HG03469 (cell line): ENCODE results near the gene NEMF.
A peak's percentile ranks its signal among the peaks of the same experiment; 100 is the strongest.
"Not testable (repeated sequence)": the region's sequence is repeated elsewhere in the genome, so short reads cannot be mapped to it uniquely, and the experiment has no call there.

Experiments used
- ATAC-seq: cut with Tn5 transposase; IDR thresholded peaks from one replicate; pipeline ENCODE4 v1.9.1; 2021; ENCODE audit warnings: mild to moderate bottlenecking, moderate library complexity, moderate number of reproducible peaks; ENCODE audit not compliant: unreplicated experiment

NEMF gene, protein sequence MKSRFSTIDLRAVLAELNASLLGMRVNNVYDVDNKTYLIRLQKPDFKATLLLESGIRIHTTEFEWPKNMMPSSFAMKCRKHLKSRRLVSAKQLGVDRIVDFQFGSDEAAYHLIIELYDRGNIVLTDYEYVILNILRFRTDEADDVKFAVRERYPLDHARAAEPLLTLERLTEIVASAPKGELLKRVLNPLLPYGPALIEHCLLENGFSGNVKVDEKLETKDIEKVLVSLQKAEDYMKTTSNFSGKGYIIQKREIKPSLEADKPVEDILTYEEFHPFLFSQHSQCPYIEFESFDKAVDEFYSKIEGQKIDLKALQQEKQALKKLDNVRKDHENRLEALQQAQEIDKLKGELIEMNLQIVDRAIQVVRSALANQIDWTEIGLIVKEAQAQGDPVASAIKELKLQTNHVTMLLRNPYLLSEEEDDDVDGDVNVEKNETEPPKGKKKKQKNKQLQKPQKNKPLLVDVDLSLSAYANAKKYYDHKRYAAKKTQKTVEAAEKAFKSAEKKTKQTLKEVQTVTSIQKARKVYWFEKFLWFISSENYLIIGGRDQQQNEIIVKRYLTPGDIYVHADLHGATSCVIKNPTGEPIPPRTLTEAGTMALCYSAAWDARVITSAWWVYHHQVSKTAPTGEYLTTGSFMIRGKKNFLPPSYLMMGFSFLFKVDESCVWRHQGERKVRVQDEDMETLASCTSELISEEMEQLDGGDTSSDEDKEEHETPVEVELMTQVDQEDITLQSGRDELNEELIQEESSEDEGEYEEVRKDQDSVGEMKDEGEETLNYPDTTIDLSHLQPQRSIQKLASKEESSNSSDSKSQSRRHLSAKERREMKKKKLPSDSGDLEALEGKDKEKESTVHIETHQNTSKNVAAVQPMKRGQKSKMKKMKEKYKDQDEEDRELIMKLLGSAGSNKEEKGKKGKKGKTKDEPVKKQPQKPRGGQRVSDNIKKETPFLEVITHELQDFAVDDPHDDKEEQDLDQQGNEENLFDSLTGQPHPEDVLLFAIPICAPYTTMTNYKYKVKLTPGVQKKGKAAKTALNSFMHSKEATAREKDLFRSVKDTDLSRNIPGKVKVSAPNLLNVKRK

DNA sequence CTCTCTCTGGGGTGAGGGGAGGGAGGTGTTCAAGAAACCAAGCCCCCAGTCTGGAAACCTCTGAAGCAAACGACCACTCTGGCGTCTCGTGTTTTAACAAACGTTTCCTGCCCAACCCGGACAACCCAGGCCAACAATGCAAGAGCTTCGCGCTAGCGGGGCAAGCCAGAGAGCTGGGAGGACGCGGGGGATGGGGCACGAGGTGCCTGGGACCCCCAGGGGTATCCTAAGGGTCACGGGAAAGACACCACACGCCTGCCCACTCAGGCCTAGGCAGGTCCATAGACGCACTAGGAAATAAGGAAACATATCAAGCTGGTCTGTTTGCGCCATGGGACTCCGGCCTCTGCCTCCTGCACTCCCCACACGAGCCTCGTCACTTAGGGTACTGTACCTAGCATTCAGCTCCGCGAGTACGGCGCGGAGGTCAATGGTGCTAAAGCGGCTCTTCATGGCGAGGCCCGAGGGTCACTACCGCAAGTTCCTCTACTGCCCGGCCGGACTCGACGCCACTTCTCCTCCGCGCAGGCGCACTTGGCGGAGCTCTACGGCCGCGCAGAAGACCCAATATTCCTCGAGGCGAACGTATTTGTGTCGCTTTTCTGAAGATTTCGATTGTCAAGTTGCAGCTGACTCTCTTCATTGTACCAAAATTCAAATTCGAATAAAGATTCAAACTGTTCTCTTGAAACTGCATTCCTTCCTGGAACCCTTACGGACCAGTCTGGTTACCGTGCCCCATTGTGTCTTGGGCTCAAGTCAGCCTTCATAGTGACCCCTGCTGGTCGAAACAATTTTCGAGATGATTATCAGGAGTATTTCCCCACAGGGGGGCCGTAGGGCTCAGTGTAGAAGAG lies at the start of gene NEMF:
Gene NEMF (minus strand): TSS at position 488 of the 857 bp plus-strand sequence. CDS start 35 bp downstream, at position 453.
- ATAC-seq: peak; percentile 40

DNA sequence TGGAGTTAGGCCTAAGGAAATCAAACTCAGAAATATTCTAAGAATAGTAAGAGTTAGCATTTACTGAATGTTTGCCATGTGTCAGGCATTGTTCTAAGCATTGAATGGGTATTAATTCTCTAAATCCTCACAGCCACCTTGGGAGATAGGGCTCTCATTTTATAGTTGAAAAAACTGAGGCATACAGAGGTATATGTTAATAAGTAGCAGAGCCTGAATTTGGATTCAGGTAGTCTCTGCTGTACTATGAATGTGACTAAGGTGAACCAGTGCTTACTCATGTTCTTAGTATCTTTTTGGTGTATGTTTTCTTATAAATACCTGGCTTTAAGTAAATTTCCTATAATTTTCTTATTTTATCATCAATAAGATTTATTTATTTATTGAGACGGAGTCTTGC lies 48.4 kb upstream of the NEMF start:
- no peak for ATAC-seq

DNA sequence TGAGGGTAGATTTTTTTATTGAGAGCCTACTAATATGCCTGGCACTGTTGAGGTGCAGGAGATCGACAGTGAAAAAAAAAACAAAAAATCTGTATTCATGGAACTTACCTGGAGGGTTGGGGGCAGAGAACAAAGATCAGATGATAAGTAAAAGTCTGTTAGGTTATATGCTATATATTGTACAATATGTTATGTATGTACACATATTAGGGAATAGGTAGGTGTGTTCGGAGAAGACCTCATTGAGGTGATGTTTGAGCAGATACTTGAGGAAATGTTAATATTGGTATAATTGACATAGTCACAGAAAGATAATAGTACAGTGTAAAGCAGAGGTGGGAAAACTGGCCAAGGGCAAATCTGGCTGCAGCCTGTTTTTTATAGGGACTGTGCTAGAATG lies 45.9 kb upstream of the NEMF start:
- no peak for ATAC-seq

DNA sequence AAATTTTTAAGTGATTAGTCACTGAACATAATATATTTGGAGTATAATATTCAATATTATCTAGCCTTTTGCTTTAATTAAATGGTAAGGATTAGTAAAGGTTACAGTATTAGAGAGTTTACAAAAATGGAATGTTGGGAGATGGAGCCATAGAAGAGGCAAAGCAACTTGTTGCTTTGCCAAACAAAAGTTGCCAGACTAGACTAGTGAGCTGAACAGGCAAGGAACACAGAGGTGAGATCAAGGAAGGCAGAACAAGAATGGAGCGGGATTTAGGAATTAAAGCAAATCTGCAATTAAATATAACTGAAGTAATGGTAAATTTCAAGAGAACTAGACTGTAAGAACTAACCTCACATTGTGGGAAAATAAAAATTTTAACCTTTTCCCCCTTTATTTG lies 45.4 kb upstream of the NEMF start:
- ATAC-seq: no peak

DNA sequence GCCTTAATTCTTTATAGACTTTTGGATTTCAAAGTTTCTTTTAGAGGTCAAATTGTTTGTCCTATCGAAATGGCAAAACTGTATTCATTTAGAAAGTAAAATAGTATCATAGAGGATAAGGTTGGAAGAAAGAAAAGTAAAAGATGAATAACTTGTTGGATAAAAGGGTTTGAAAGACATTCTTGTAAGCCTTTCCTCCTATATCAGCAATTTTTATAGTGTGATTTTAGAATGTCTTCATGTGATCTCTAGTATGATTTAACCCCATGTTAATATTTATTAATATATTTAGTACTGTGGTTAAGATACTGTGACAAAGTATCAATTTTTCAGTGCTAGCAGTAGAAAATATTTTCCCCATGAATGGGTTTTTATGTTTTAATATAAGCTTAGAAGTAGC lies 44.8 kb upstream of the NEMF start:
- no peak for ATAC-seq

DNA sequence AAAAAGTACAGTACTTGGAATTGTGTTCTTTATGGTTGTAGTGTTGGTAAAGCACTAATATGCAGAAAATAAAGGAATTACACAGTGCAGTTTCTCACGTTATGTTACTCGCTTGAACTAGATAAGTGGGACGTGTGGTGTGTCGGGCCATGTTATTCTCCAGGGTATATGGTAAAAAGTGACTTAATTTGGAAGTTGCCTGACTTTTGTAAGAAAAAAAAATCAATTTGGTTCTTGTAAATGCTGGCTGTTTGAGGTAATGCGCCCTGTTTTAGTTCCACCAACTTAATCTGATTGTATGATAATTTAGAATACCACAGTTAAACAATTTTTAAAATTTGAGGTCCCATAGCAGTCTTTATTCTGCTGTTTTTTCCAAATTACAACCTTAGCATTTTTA lies 44.4 kb upstream of the NEMF start:
- no peak for ATAC-seq

DNA sequence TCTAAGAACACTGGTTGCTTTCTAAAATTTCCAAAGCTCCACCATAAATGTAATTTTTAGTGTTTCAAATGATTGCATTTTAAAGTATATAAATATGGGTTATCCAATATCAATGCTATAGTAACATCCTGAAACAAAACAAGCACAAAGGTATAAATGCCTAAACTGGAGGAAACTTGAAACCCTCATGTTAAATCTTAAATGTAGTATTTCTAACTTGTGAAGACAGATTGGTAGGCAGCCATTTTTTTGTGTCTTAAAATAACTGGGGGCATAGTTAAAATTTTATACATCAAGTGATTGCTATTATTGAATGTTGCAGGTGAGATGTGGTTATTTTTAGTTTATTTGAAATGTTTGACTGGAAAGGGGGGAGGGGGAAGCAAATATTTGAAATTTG lies 43.7 kb upstream of the NEMF start:
- not testable (repeated sequence) for ATAC-seq

DNA sequence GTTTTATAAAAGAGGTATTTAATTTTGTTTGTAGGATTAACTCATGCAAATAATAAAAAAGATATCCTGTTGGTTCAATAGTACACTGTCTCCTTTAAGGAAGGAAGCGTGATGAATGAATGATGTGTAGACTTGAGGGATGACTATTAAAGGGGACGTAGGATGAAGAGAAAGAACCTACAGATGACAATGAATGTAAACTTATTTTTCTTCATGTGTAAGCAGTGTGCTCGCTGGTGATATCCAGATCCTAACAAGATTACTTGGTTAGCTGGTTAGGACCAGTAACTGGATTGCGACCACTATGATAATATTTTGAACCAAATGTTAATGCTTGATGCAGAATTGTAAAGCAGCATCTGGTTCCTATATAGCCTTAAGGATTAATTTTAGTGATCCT lies 42.9 kb upstream of the NEMF start:
- ATAC-seq: no peak

DNA sequence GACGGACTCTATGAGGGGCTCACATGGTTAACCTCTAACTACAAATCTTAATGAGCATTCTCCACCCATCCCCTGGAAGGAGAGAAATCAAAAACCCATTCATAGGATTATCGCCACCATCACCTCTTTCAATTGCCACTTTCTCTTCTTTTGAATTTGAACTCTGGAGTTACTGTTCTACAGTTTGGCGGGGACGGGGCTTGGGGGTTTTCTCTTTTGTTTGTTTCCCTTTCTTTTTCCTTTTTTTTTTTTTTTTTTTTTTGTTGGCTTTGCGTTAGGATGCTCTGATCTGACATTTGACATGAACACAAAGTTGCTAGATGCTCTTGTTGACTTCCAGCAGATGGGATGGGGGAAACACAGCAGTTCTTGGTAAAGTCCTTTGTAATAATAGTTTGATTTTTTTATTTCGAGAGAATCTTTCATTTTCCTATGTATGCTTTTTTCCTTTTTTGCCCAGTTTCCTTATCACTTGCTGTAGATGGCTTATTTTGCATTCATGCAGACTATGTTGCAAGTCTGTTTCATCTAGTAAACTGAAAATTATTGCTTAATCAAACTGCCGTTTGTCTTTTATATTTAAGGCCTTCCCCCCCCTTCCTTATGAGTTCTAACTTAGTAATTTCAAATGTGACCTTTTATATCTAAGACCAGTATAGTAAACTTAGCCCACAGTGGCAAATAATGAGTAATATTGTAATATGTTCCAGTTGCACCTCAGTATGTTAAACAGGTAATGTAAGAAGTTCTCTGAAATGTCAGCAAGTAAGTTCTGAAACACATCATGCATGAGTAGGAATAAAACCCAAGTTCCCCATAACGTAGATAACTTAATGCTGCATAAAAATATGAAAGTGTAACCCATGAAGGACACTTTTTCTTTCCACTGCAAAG lies 41.9 kb upstream of the NEMF start:
- ATAC-seq: not testable (repeated sequence)

DNA sequence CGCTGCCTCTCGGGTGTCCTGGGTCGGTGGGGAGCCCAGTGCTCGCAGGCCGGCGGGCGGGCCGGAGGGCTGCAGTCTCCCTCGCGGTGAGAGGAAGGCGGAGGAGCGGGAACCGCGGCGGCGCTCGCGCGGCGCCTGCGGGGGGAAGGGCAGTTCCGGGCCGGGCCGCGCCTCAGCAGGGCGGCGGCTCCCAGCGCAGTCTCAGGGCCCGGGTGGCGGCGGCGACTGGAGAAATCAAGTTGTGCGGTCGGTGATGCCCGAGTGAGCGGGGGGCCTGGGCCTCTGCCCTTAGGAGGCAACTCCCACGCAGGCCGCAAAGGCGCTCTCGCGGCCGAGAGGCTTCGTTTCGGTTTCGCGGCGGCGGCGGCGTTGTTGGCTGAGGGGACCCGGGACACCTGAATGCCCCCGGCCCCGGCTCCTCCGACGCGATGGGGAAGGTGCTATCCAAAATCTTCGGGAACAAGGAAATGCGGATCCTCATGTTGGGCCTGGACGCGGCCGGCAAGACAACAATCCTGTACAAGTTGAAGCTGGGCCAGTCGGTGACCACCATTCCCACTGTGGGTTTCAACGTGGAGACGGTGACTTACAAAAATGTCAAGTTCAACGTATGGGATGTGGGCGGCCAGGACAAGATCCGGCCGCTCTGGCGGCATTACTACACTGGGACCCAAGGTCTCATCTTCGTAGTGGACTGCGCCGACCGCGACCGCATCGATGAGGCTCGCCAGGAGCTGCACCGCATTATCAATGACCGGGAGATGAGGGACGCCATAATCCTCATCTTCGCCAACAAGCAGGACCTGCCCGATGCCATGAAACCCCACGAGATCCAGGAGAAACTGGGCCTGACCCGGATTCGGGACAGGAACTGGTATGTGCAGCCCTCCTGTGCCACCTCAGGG lies 41.0 kb upstream of the NEMF start:
- peak; percentile 16 for ATAC-seq

DNA sequence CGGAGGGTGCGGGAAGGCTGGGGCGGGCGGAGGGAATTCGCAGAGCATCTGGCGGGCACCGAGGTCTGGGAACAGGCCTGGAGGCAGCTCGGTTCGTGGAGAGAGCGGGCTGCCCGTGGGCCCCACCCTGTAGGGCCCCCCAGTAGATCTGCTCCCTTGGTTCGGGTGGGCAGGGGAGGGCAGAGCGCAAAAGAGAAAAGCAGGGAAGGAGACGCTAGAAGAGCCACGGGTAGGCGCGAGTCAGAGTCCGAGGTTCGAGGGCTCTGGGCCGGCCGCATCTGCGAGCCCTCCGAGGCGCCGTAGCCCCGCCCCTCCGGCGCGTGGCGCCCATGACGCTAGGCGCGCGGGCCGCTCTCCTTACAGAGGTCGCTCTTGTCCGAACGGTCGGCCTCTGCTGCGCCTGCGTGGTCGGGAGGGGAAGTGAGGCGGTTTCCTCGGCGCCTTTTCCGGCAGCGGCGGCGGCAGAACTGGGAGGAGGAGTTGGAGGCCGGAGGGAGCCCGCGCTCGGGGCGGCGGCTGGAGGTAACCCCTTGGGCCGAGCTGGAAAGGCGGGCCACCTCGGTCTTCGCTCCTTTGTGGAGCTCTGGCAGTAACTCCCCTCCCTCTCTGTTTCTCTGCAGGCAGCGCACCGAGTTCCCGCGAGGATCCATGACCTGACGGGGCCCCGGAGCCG lies 40.2 kb upstream of the NEMF start, which contains the start of gene ARF6:
Gene ARF6 (plus strand): TSS at position 447 of the 673 bp plus-strand sequence. CDS start 655 bp downstream, outside the sequence.
- peak; percentile 63 for ATAC-seq

DNA sequence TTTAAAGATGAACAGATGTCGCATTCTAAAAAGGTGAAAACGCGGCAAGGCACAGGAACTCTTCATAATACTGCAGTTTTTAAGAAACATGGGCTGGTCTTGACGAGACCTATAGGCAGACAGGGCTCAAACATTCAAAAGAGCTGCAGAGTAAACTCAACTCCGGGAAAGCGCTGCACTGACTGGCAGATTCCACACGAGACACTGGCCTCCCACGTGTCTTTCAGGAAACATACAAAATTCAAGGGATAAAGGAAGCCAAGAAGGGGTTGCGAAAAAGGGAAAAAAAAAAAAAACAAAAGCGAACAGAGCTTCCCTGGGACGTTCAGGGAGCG lies 39.7 kb upstream of the NEMF start:
- ATAC-seq: no peak

DNA sequence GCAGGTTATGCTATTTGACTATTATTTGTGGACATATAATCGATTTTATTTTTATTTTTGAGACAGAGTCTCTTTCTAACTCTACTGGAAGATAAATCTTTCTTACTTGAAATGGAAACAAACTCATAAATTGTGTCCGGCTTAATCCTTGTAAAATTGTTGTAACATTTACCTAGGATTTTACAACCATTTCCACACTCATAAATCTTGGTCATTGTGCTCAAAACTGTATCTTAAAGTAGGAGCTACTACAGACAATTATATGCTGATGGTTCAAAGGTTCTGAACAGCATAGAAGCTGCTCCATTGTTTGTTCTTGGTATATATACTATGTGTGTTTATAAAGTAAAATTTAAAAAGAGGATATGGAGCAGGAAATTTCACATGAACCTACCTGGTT lies 35.7 kb upstream of the NEMF start:
- ATAC-seq: no peak

DNA sequence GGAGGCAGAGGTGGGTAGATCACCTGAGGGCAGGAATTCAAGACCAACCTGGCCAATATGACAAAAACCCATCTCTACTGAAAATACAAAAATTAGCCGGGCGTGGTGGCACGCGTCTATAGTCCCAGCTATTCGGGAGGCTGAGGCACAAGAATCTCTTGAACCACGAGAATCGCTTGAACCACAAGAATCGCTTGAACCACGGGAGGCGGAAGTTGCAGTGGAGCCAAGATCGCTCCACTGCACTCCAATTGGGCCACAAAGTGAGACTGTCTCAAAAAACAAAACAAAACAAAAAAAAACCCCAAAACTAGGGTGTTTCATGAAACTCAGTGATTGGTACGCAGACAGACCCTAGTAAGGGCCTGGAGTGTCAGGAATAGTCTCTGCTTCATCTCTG lies 33.9 kb upstream of the NEMF start:
- no peak for ATAC-seq

DNA sequence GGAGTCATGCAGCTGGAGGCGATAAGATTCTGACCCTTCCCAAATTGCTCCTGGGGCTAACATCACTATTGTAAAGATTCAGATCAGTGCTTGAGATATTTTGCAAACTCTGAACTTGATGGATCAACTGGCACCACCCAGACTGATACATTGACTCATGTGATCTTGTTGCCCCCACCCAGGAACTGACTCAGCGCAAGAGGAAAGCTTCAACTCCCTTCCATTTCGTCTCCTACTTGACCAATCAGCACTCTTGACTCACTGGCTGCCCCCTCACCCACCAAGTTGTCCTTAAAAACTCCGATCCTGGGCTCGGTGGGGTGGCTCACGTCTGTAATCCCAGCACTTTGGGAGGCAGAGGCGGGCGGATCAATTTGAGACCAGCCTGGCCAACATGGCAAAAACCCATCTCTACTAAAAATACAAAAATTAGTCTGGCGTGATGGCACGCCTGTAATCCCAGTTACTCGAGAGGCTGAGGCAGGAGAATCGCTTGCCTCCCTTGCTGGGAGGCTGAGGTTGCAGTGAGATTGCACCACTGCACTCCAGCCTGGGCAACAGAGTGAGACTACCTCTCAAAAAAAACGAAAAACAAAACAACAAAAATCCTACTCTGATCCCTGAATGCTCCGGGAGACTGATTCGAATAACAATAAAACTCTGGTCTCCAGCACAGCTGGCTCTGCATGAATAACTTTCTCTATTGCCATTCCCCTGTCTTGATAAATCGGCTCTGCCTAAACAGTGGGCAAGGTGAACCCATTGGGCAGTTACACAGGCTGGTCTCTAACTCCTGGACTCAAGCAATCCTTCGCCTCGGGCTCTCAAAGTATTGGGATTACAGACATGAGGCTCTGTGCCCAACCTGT lies 30.5 kb upstream of the NEMF start:
- ATAC-seq: no peak

DNA sequence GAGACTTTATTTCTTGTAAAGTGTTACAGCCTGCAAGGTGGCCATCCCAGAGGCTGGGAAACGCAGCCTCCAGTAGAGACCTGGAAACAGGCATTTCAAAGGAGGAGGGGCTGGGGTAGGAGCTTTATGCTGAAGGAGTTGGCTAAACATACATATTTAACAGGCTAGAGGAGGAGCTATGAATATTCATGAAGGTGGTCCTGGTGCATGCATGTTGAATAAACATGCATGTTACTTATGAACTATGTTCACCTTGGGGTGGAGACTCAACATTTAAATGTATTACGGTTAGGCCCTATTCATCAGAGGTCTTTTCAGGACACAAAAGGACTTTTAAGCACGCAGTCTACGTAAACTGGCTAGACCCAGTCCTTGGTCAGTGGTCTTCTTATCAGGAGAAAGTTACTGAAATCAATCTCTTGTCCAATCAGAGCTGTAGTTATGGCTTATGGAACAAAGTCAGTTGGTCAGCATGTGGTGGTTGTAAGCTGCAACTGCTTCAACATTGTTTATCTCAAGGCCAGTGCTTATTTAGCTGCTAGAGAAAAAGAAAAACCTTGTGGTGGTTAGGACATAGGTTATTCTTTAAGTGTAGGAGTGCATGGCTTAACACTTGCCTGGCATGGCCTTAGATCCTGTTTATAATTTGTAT lies 28.9 kb upstream of the NEMF start:
- ATAC-seq: no peak
